NCI-H1436 treated with DMSO at 0.1 percent for 48 hours (cell line): ENCODE measurements around the gene ETS1.

Source experiments
- DNase-seq: peaks from one replicate; lab custom pipeline; 2025; lab: John Stamatoyannopoulos, UW

Gene ETS1

DNA sequence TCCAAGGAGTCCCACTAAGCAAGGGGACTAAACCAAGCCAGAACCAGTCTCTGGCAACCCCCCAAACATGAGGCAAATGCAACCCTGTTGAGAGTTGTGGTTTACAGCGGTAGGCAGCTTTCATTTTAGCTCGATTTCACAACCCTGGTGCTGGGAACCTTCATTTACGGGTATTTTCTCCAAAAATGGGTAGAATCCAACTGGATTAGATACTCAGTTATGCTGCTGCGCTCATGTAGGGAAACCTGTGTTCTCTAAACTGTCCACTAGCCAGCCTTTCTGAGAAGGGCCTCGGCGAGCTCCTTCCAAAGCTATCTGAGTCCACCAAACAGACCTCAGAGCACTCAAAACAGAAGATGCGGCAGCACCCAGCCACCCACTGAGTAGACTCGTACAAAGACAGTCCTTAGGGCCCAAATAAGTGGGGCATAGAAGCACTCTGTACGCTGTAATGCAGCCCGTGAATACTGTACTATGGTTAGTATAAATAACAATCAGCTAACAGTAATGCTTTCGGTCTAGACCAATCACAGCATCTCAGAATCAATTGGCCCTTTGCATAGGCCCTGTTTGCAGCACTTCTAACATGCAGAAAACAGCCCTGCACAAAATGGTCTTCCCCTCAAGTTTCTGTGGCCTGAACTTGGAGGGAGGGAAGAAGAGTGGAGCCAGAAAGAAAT is 104.7 kb downstream of the ETS1 start:
- no peak for DNase-seq

DNA sequence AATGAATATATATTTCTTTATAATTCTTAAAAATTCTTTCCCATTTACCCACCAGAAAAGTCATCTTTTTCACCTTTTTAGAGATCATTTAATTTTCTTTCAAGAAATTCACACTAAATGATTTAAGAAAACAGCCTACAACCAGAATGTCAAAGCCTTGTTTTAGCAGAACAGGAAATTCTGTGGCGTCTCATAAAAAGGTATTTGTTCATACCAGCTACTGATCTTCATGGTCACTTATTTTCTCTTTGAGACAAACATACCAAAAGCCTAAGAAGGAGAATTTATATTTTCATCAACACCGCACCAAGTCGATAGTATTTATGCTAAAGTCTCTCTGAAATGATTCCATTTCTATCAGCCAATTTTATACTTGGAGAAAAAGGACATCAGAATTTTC is 105.3 kb downstream of the ETS1 start:
- no peak for DNase-seq

DNA sequence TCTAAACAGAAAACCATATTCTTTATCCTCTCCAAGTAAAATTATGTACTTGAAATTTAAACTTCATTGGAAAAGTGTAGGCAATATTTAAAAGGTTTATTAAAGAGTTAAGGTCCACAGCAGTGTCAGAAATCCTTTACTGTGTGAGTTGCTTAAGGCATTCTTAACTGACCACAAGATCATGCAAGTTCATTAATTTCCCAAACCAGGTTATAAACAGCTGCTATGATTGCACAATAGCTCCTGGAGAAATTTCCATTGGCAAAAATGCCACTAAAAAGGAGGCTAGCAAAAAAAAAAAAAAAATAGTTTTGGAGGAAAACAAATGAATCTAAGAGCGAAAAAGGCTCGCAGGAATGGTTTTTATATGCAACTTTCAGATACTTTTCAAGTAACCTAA is 106.2 kb downstream of the ETS1 start:
- DNase-seq: no peak

DNA sequence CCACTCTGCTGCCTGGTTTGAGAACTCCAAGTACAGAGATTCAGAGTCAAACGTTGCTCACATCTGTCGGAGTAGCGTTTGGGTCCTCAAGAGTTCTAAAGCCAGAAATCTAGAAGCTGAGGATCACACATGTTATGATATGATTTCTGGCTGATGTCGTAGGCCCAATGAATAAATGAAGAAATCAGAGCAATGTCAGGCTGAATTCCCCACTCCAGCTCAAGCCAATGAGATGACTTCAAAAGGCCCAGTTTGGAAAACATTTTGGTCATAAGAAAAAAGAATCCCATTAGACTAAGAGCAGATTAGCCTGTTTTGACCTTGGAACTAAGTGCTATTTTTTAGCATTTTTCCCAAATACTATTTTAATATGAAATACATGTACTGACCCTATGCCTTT is 106.7 kb downstream of the ETS1 start:
- DNase-seq: no peak

DNA sequence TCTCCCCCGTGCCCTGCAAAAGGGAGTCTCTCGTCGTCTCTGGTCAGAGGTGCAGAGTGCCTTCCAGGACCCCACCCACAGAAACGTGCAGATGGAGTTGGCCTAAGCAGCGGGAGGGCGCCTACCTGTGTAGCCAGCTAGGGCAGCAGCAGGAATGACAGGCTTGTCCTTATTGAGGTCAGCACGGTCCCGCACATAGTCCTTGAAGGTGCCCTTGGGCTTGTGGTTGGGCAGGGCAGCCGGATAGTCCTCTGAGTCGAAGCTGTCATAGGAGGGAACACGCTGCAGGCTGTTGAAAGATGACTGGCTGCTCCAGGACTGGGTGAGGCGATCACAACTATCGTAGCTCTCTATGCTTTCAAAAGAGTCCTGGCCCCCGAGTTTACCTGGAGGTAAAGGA is 107.3 kb downstream of the ETS1 start:
- DNase-seq: no peak

DNA sequence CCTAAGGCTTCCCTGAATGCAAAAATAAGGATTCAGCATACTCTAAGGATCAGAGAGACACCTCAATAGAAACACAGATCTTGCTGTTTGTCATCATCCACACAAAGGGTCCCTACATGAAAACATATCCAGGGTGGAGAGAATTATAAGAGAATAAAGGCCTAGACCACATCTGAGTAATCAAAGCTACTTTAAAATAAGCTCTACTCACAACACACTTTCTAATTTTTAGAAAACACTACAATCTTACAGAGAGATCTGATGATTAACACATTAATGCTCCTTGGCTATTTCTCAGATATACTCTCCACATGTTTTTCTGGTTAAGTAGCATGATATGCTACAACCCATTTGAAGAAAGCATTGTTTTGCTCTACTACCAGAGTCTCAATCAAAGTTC is 108.2 kb downstream of the ETS1 start:
- no peak for DNase-seq

DNA sequence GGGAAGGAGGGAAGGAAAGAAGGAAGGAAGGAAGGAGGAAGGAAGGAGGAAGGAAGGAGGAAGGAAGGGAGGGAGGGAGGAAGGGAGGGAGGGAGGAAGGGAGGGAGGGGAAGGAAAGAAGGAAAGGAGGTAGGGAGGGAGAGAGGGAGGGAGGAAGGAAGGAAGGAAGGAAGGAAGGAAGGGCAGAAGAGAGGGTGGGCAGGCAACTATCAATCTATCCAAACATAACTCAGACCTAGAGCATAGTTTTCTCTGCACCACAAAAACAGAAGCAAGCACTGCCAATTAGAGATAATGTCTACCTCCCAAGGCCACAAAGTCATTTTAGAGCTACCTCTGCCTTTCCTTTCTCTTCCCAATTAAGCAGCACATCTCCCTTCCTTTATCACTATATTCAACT is 109.1 kb downstream of the ETS1 start:
- no peak for DNase-seq

DNA sequence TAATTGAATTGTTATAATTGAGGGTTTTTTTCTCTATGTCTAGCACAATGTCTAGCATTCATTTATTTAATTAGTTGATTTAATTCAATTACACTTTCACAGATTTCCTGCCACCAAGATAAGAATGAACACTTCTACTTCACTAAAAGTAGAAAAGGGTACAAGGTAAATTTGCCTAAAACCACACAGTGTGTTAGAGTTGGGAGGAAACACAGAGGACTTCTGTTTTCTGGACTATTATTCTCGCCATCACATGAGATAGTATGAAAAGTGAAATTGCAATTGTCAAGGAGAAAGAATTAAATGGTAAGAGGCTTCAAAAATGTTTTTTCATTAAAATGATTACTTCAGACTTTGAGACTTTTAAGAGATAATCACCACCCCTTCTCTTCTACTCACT is 109.5 kb downstream of the ETS1 start:
- DNase-seq: no peak

DNA sequence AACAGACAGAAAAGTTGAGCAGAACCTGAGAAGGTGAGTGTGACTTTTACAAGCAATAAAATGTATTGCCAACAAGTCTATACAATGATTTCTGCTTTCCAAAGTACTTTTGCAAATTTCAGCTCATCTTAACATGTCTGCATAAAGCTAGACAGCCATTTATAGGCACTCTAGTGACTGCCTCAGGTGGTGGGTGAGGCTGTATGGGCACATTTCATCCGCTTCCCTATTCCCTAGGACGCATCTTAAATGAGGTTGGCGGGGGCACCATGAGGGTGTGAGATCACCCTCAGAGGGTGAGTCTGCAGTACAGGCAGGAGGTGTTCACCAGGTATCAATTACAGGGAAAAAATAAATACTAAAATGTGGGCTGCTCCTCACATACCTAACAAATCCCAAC is 110.1 kb downstream of the ETS1 start:
- DNase-seq: no peak

DNA sequence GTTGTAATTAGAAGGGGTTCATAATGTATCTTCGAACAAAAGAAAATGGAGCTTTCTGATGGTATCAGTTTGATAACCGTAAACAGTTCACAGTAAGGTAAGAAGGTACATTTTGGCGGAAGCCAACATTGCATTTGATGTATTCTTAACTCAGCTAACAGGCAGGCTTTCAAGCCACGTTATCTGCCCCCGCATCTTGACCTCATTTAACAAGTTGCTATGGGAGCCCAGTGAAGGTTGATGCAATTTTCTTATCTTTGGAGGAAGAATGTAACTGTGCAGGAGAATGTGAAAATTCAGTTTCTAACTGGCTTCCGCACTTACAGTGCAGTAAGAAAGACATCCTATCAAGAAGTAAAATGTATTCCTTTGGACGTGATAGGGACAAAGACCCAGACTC is 110.6 kb downstream of the ETS1 start:
- no peak for DNase-seq

DNA sequence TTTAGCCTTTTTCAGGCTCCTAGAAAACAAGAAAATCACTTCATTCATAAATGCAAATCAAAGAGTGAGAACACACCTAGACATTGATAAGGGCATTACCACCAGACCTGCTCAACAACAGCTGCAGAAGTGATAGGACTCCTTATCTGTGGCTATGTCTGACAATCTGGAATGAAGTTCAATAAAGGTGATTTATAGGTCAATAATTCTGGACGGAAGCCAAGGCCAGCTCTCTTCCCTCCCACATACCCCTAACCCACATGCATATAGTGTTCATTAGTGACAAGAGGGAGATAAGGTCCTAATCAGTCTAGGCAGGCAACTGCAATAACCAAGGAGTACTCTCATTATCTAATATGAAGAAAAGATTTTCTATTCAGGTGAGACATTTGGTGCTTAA is 111.3 kb downstream of the ETS1 start:
- no peak for DNase-seq

DNA sequence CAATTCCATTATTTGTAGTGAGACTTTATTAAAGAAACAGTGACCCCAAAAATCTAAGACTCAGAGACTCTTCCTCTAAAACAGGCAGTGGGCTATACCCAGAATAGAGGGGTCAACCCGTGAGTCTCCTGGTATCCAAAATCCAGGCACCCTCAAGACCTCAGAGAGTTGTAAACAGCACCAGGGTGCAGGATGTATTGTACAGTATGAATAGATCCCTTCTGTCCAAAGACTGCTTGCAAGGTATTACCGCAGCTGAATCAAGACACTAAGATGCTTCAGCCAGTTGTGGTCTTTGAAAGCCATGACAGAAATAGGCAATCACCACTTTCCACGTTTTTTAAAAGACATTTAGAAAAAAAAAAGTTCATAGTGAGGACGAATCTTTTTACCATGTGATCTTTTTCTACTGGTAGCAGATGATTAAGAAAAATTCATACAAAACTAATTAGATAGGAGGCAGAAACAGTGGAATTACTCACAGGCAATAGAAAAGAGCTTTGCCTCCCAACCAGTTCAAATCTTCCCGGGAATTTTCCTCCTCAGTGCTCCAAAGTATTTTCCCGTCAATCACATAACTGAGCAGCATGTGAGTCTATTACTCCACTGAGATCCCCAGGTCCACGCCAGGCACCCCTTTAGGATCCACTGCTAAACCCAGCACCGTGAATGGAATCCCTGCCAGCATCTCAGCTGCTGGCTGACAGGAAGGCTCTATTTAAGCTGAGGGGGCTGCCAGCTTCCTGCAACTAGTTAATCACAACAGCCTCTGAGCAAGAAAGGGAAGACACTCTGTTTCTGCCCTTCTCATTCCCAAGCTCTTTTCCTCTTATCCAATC is 113.1 kb downstream of the ETS1 start:
- no peak for DNase-seq

DNA sequence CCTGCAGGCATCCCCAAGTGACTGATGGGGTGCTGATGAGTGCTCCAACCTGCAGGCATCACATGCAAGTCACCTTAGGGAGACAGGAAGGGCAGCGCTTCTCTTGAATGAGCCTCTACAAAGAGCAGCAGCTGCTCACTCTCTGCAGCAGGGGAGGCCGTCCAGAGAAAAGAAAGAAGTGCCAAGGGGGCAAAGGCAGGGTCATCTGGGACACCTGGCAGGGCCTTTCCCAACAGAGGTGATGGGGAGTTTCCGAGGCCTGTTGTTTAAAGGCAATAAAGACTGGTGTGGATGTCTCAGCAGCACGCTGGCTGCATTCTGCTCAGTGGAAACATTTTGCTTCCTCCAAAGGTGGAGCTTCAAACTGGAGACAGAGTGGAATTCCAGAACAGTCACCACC is 113.7 kb downstream of the ETS1 start:
- no peak for DNase-seq

DNA sequence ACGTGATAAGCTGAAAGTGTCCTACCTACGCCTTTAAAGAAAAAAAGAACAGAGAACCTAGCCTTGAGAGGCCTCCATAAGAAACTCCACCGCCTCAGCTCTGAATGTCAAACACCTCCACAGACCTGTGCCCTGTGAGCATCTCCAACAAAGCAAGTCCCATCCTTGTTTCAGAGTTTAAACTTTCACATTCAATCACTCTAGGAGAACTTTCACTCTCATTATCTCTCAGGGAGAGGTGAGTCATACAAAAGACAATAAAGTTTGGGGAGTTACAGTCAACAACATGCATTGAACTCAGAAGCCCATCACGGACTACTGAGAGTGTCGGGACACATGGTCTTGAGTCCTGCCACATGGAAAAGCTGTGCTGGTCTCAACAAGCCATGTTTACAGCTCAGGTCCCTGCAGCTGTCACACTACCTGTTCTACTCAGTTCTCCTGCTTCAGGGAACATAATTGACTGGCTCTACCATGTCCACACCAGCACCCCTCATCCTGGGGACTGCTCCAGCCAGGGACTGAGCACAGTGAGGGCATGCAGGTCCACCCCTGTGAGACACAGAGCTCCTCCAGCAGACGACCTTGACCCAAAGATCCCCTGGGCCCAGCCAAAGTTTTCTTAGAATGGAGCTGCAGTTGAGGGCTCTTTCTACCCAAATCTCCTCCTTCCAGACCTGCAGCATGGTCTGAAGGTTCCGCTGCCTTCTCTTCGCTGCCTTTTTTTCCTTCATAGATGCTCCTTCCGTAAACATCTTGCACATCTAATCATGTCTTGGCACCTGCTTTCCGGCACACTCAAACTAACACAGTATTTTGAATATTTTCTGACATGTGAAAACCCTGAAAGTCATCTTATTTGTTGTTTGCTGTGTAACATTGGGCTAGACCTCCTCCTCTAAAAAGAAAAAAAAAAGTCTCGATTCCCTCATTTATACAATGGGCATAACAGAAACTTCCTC is 114.9 kb downstream of the ETS1 start:
- no peak for DNase-seq

DNA sequence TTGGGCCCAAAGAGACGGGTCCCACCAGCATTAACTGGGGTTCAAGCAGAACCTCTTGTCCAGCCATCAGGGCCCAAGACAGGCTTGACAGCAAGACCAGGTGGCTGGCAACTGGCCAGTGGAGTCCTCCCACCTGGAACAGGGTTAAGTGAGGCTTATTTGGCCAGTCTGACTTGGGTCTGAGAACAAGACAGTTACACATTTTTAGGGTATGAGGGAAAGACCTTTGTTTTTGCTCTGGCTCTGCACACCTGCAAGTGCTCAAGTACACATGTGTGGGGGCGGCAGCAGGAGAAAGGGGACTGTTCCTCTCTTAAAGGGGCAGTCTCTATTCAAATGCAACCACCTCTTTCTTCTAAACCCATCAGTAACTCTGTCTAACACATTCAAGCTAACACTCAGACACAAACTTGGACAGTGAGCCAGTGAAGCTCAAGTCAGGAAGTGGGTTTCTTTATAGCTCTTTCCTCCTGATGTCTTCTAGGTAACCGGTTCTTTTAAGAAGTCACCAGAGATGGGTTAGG is 116.2 kb downstream of the ETS1 start:
- no peak for DNase-seq

DNA sequence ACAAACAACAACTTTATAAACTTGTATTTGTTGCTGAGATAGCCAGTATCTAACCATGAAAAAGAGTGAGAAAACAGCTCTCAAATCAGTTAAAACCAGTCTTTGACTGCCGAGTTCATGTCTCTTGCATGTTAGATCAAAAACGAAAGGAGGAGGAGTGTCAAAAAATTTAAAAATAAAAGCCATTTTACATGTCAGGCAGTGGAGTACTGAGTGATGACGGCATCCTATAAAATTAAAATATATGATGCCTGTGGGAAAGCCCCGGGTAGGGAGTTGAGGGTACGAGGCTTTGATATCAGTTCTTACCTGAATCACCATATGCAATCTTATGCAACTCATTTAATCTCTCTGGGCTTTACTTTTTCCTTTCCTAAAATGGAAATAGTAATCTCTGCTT is 117.3 kb downstream of the ETS1 start:
- DNase-seq: no peak

DNA sequence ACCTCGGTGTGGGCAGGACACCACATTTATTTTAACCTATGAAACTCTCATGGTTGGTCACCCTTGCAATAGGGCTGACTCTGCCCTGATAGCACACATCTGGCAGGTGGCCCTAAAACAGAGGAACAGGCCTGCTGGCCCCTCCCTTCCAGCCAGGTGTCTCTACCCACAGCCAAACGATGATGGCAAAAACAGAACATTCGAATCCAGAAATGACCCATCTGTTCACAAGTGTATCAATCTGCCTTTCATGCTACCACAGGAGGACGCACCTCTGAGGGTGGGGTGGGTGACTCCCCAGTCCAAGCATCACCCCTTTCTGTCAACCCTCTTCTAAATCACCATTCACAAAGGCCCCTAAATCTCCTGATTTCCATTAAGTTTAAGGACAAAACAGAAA is 118.1 kb downstream of the ETS1 start:
- no peak for DNase-seq

DNA sequence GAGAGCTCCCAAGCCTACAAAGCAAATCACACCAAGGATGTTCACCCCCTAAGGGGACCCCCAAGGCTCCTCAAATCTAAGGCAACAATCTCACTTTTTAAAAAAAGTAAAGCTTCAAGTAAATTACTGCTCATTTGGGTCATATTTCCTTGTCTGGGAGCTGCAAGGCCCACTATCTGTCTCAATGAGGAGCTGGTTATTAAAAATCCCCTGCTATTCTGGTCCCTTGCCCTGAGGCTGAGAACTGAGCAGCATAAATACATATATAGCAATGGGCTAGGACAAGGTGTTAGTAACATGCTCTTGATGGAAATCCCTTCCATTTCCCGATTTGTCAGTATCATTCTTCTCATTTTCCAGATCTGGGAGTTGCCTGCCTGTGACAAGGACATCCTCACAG is 119.2 kb downstream of the ETS1 start:
- DNase-seq: no peak

DNA sequence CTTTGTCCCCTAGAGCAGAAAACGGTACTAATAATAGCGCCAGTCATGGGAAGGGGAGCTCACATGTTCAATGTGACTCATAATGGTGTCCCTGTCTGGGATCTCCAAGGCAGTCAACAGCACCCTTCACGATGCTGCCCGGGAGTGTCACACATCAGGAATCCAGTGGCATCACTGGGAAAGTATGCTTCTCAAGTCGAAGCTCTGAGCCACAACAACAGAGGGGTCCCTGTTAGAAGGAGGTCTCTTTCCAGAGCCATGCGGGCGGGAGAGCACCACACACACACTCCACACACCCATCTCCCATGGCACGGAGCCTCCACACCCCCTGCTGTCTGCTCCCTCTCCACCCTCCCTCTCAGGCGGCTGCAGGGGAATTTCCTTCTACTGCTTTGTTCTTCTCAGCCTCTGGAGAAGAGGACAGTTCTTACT is 119.7 kb downstream of the ETS1 start:
- no peak for DNase-seq

DNA sequence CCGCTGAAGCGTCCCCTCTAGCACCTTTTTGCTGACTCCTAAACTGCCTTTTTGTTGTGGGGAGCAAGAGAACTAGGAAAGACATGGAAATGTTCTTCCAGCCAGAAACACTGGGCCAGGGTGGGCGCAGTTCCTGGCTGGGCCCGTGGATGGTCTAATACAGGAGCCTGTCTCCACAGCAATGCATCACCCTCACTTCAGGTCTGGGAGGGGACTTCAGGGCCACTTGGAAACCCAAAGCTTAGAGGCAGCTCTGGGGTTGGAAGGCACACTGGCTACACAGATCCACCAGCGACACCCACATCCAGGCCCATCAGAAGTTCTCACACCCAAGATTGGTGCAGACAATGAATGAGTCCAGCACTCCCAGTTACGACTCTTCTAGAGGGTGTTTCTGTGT is 120.3 kb downstream of the ETS1 start:
- no peak for DNase-seq

DNA sequence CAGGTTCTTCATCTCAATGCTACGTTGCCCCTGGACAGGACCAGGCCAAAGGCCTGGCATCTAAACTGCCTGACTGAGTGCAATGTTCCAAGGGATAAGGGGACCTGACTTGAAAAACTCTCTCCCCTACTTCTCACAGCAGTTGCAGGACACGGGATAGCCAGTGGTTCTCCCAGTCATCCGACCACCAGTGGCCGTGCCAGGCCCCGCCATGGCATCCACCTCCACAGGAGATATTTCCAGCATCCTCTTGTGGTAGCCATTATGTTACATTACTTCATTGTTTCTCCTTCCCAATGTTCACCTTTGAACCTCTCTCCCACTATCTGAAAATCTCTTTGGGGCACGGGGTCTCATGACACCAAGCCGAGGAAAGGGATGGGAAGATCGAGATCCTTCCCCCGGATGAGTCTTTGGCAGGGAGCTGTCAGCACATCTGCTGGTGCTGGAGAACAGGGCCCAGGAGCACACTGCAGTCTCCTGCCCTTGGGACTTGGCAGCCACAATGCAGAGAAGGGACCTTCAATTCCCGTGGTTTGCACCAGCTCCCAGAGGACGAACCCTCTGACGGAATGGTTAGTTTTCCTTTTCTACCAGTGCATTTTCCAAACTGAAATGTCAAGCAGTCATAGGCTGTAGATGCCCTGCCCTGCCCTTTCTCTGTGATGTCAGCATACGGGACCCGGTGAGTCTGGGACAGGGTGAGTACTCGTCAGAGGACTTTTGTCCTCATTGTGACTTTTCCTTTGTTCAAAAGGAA is 121.2 kb downstream of the ETS1 start:
- DNase-seq: no peak

DNA sequence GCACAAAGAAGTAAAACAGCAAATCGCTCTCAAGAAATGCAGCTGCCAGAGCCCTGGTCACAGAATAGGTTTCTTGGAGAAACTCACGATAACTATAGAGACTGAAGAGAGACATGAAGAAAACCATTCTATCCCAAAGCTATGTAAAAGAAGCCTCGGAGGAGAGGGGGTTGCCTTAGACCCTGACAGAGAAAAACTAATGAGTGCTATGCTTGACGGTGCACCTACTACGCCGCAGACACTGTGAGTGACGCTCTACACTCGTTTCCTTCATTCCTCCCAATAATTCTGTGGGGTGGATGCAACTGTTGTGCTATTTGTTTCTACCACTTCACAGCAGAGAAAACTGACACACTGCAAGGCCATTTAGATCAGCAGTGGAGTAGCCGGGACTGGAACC is 121.8 kb downstream of the ETS1 start:
- no peak for DNase-seq
